SU-DHL-6 (cell line): Measurements from ENCODE around the gene GRIN2A.

Experiments used
- H2AFZ ChIP-seq: fragments of 200-600 bp; sonication (generic); 2 replicates; pipeline ENCODE4 v1.6.1; 2014; ENCODE audit warnings: low read depth, mild to moderate bottlenecking, moderate library complexity, mixed read lengths, antibody characterized with exemption, low read length; ENCODE audit not compliant: severe bottlenecking
- H3F3A ChIP-seq: fragments of 200-600 bp; shearing (Covaris generic); 2 replicates; pipeline ENCODE4 v1.6.0; 2016; ENCODE audit warnings: antibody characterized with exemption, mild to moderate bottlenecking; ENCODE audit not compliant: insufficient read depth
- H3K27ac ChIP-seq: fragments of 200-600 bp; sonication (generic); 2 replicates; pipeline ENCODE4 v1.5.1; 2016; ENCODE audit warnings: low read depth, mild to moderate bottlenecking, low read length, moderate library complexity, mixed read lengths
- H3K27me3 ChIP-seq: fragments of 200-600 bp; sonication (generic), shearing (Covaris generic); 2 replicates; pipeline ENCODE4 v1.6.0; 2014; ENCODE audit warnings: mild to moderate bottlenecking, low read length
- H3K36me3 ChIP-seq: fragments of 200-600 bp; sonication (generic); 2 replicates; pipeline ENCODE4 v1.6.1; 2014; ENCODE audit warnings: mild to moderate bottlenecking, low read length, mixed read lengths
- H3K4me2 ChIP-seq: fragments of 300-600, 200-600 bp; shearing (Covaris generic), sonication (generic); 2 replicates; pipeline ENCODE4 v1.6.0; 2014; ENCODE audit warnings: low read length, low read depth, mild to moderate bottlenecking; ENCODE audit not compliant: poor library complexity, severe bottlenecking
- H3K4me3 ChIP-seq: fragments of 200-600 bp; sonication (generic); 2 replicates; pipeline ENCODE4 v1.5.1; 2014; ENCODE audit warnings: antibody characterized with exemption, low read length, mild to moderate bottlenecking, mixed read lengths; ENCODE audit not compliant: insufficient read depth, poor library complexity, severe bottlenecking
- H3K79me2 ChIP-seq: fragments of 200-600 bp; sonication (generic); 2 replicates; pipeline ENCODE4 v1.6.1; 2014; ENCODE audit warnings: mild to moderate bottlenecking, low read length, moderate library complexity; ENCODE audit not compliant: insufficient read depth
- H3K9ac ChIP-seq: fragments of 200-600 bp; sonication (generic); 2 replicates; pipeline ENCODE4 v1.7.0; 2014; ENCODE audit warnings: mild to moderate bottlenecking, low read length
- H3K9me2 ChIP-seq: fragments of 200-600 bp; sonication (generic); replicated peaks from 2 replicates; pipeline ENCODE4 v1.6.1; 2014; ENCODE audit warnings: low read length; ENCODE audit not compliant: insufficient read depth
- H3K9me3 ChIP-seq: fragments of 200-600 bp; sonication (generic); 2 replicates; pipeline ENCODE4 v1.6.1; 2014; ENCODE audit warnings: low read length, mixed read lengths; ENCODE audit not compliant: insufficient read depth
- H4K20me1 ChIP-seq: fragments of 200-600 bp; sonication (generic); 2 replicates; pipeline ENCODE4 v1.6.1; 2014; ENCODE audit warnings: low read depth, mild to moderate bottlenecking, antibody characterized with exemption, low read length, moderate library complexity, mixed read lengths
- EZH2phosphoT487 ChIP-seq: fragments of 200-600 bp; sonication (generic), shearing (Covaris generic); conservative IDR thresholded peaks from 2 replicates; pipeline ENCODE4 v1.6.1; 2018; ENCODE audit warnings: mild to moderate bottlenecking, antibody characterized with exemption, low read length, moderate library complexity, mixed read lengths
- TF ChIP-seq, protein P1 (sequence below): fragments of 200-600 bp; sonication (generic); IDR thresholded peaks from one replicate; pipeline ENCODE4 v1.5.1; 2017; ENCODE audit warnings: antibody characterized with exemption, mild to moderate bottlenecking, low read length, moderate library complexity; ENCODE audit not compliant: insufficient read depth, poor library complexity, severe bottlenecking

GRIN2A gene

DNA sequence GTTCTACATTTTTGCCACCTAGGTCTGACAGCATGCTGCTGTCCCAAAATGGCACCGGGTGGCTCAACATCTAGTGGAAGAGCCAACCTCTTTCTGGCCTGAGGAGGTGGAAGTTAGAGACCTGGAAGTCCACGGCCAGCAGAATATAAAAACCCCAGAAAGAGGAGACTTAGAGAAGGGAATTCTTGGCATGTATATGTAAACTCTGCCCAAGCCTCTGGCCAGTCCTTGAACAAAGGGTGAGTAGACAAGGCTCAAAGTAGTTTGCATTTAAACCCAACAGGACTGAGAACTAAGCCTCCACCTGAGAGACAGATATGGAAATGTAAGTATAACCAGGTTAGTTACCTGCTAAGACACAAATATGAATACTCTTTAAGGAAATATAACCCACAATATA is 210.3 kb downstream of the GRIN2A start:
- H3K4me2 ChIP-seq = no peak overlapping the region
- H3K27ac ChIP-seq = no peak overlapping the region
- no peak overlapping the region for H2AFZ ChIP-seq
- H4K20me1 ChIP-seq = no peaks in the 10 kb centered on the region
- no peaks in the 10 kb centered on the region for H3K9me3 ChIP-seq
- H3K9me2 ChIP-seq = no peaks in the 10 kb centered on the region
- no peaks in the 10 kb centered on the region for H3K36me3 ChIP-seq
- H3K4me3 ChIP-seq = no peak overlapping the region
- TF ChIP-seq EZH2phosphoT487 = no peak
- TF ChIP-seq, protein P1, sequence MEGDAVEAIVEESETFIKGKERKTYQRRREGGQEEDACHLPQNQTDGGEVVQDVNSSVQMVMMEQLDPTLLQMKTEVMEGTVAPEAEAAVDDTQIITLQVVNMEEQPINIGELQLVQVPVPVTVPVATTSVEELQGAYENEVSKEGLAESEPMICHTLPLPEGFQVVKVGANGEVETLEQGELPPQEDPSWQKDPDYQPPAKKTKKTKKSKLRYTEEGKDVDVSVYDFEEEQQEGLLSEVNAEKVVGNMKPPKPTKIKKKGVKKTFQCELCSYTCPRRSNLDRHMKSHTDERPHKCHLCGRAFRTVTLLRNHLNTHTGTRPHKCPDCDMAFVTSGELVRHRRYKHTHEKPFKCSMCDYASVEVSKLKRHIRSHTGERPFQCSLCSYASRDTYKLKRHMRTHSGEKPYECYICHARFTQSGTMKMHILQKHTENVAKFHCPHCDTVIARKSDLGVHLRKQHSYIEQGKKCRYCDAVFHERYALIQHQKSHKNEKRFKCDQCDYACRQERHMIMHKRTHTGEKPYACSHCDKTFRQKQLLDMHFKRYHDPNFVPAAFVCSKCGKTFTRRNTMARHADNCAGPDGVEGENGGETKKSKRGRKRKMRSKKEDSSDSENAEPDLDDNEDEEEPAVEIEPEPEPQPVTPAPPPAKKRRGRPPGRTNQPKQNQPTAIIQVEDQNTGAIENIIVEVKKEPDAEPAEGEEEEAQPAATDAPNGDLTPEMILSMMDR = no peak
- no peak overlapping the region for H3K9ac ChIP-seq
- H3F3A ChIP-seq = no peaks in the 10 kb centered on the region
- H3K79me2 ChIP-seq = no peaks in the 10 kb centered on the region
- H3K27me3 ChIP-seq = no peaks in the 10 kb centered on the region

DNA sequence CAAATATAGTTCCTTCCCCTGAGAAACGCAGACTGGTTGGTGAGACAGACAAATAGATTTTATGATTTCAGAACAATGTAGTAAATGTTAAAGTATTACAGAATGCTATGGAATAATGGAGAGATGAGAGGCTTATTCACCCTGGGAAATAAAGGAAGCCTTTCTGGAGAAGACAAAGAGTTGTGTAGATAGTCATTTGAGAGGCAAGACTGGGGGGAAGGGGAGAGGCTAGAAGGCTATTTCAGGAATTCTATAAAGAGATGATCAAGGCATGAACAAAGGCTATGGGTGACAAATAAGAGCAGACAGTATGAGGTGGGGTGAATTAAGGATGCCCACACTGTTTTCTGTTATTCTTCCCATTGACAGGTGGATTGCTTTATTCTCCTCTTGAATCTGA is 211.4 kb downstream of the GRIN2A start:
- TF ChIP-seq, protein P1 = no peak
- TF ChIP-seq EZH2phosphoT487 = no peak

DNA sequence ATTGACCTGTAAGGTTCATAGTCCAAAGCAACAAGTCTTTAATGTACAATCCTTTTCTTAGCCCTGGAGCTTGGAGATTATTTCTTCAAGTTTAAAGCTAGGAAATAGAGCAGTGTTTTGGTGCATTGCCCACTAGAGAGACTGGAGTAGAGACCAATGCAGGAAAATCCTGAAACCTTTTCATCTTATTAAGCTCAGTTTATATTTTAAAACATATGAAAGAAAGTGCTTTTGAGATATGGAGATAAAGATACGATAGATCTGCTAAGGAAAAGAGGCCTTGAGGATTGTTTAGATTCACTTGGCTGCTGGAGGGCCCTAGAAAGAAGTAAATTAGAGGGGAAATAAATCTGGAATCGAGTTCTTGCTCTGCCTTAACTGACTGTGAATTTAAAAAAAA is 212.0 kb downstream of the GRIN2A start:
- no peaks in the 10 kb centered on the region for H3K9me2 ChIP-seq
- no peak overlapping the region for H2AFZ ChIP-seq

More for the DNA sequence above, 211.4 kb downstream of the GRIN2A start:
- H3K27me3 ChIP-seq = no peaks in the 10 kb centered on the region
- H3K9me3 ChIP-seq = no peaks in the 10 kb centered on the region
- H3K4me2 ChIP-seq = no peak overlapping the region
- no peaks in the 10 kb centered on the region for H3F3A ChIP-seq
- no peak overlapping the region for H3K9ac ChIP-seq
- no peak overlapping the region for H2AFZ ChIP-seq
- H4K20me1 ChIP-seq = no peaks in the 10 kb centered on the region
- H3K36me3 ChIP-seq = no peaks in the 10 kb centered on the region
- no peaks in the 10 kb centered on the region for H3K9me2 ChIP-seq
- no peak overlapping the region for H3K4me3 ChIP-seq
- H3K27ac ChIP-seq = no peak overlapping the region
- H3K79me2 ChIP-seq = no peaks in the 10 kb centered on the region

More for the DNA sequence above, 212.0 kb downstream of the GRIN2A start:
- H3K27ac ChIP-seq = no peak overlapping the region
- no peaks in the 10 kb centered on the region for H3K79me2 ChIP-seq
- H3K4me3 ChIP-seq = no peak overlapping the region
- no peaks in the 10 kb centered on the region for H3F3A ChIP-seq
- no peaks in the 10 kb centered on the region for H3K36me3 ChIP-seq
- no peak overlapping the region for H3K9ac ChIP-seq
- H3K4me2 ChIP-seq = no peak overlapping the region
- H3K9me3 ChIP-seq = no peaks in the 10 kb centered on the region
- TF ChIP-seq, protein P1 = no peak
- no peak for TF ChIP-seq EZH2phosphoT487
- H3K27me3 ChIP-seq = no peaks in the 10 kb centered on the region
- no peaks in the 10 kb centered on the region for H4K20me1 ChIP-seq
